K562 (cell line): ENCODE measurements around the gene MPIG6B. TPM values are rescaled to one million over a fixed set of nuclear protein-coding genes. Genes with fewer than 3 reads are reported as not detected.

ENCODE experiments used
- C11orf30 ChIP-seq: fragments of 450-650 bp; IDR thresholded peaks from 2 replicates; pipeline ENCODE4 v1.6.1; 2016; ENCODE audit warnings: low read depth, mild to moderate bottlenecking
- CBX3 ChIP-seq, 2 experiments: IDR thresholded peaks; 1 replicate in 1 of 2; 2 replicates in 1 of 2; pipeline ENCODE4 v1.6.1; 2012; ENCODE audit warnings: inconsistent platforms in 2 of 2, low read length in 2 of 2, borderline replicate concordance in 1 of 2, control low read depth in 1 of 2
- CXXC5 ChIP-seq: fragments of 250-450 bp; sonication (Bioruptor Pico); IDR thresholded peaks from 2 replicates; pipeline ENCODE4 v1.8.0; 2022; ENCODE audit warnings: inconsistent platforms, mild to moderate bottlenecking, moderate library complexity
- DACH1 ChIP-seq: fragments of 450-650 bp; IDR thresholded peaks from 2 replicates; pipeline ENCODE4 v1.6.1; 2018; ENCODE audit not compliant: partially characterized antibody
- EP400 ChIP-seq: fragments of 450-650 bp; IDR thresholded peaks from 2 replicates; pipeline ENCODE4 v1.6.1; 2017; ENCODE audit warnings: antibody characterized with exemption, mild to moderate bottlenecking, moderate library complexity
- FOXK2 ChIP-seq, 2 experiments: fragments of 450-650 bp; IDR thresholded peaks in 1 of 2; conservative IDR thresholded peaks in 1 of 2; 2 replicates each; pipeline ENCODE4 v1.6.1; 2016; ENCODE audit warnings: low read depth in 2 of 2, mild to moderate bottlenecking in 1 of 2
- KAT2B ChIP-seq: IDR thresholded peaks from one replicate; pipeline ENCODE4 v1.6.1; 2012; ENCODE audit warnings: low read depth, mild to moderate bottlenecking, control low read depth, inconsistent platforms, low read length, moderate library complexity
- NEUROD1 ChIP-seq: fragments of 150-350 bp; IDR thresholded peaks from 2 replicates; pipeline ENCODE4 v1.6.1; 2014; ENCODE audit warnings: borderline replicate concordance, low read length, low read depth; ENCODE audit not compliant: partially characterized antibody
- PML ChIP-seq: IDR thresholded peaks from 2 replicates; pipeline ENCODE4 v1.6.1; 2012; ENCODE audit warnings: low read length, inconsistent platforms
- POLR2G ChIP-seq: fragments of 200-400 bp; formaldehyde crosslinking; IDR thresholded peaks from 2 replicates; pipeline ENCODE4 v1.6.1; 2017; ENCODE audit warnings: low read depth, mild to moderate bottlenecking, antibody characterized with exemption, low read length, moderate library complexity
- RNF219 ChIP-seq: fragments of 250-450 bp; sonication (Bioruptor Pico); IDR thresholded peaks from 2 replicates; pipeline ENCODE4 v1.5.0; 2022; ENCODE audit warnings: mild to moderate bottlenecking
- SAP30 ChIP-seq: fragments of 200-600 bp; sonication (generic); IDR thresholded peaks from 2 replicates; pipeline ENCODE4 v1.6.1; 2012; ENCODE audit warnings: borderline replicate concordance, low read depth, mild to moderate bottlenecking, moderate library complexity, low read length, control low read depth, inconsistent platforms; ENCODE audit not compliant: insufficient read depth, poor library complexity, severe bottlenecking
- SMARCC2 ChIP-seq: fragments of 450-650 bp; IDR thresholded peaks from 2 replicates; pipeline ENCODE4 v1.6.1; 2017; ENCODE audit warnings: antibody characterized with exemption, moderate library complexity, mild to moderate bottlenecking, low read depth
- SMC3 ChIP-seq: conservative IDR thresholded peaks from 2 replicates; pipeline ENCODE4 v1.6.1; 2011; ENCODE audit warnings: low read depth, low read length, improper control_type of control experiment; ENCODE audit not compliant: insufficient read depth
- TAF9B ChIP-seq: fragments of 450-650 bp; IDR thresholded peaks from 2 replicates; pipeline ENCODE4 v1.6.1; 2018; ENCODE audit warnings: mild to moderate bottlenecking; ENCODE audit not compliant: partially characterized antibody
- TOE1 ChIP-seq, 2 experiments: fragments of 450-650 bp in 1 of 2; sonication (generic) in 1 of 2; formaldehyde crosslinking in 1 of 2; IDR thresholded peaks; 2 replicates each; pipeline versions ENCODE4 v1.7.1 to v1.8.0; 2016 to 2022; ENCODE audit warnings: borderline replicate concordance in 2 of 2, mild to moderate bottlenecking in 2 of 2, antibody characterized with exemption in 1 of 2, inconsistent platforms in 1 of 2, low read depth in 1 of 2, missing genetic modification reagents in 1 of 2, moderate library complexity in 1 of 2
- XRCC3 ChIP-seq: fragments of 450-650 bp; IDR thresholded peaks from 2 replicates; pipeline ENCODE4 v1.6.1; 2017; ENCODE audit warnings: mild to moderate bottlenecking, moderate library complexity
- ZC3H8 ChIP-seq: fragments of 450-650 bp; IDR thresholded peaks from 2 replicates; pipeline ENCODE4 v1.6.1; 2017
- ZNF174 ChIP-seq: fragments of 250-450 bp; sonication (Bioruptor Pico); IDR thresholded peaks from 2 replicates; pipeline ENCODE4 v1.4.0; 2020; ENCODE audit warnings: mild to moderate bottlenecking
- ZNF23 ChIP-seq: fragments of 250-450 bp; sonication (Bioruptor Pico); IDR thresholded peaks from 2 replicates; pipeline ENCODE4 v1.4.0; 2020; ENCODE audit warnings: mild to moderate bottlenecking
- ZNF232 ChIP-seq: sonication (generic); formaldehyde crosslinking; IDR thresholded peaks from 2 replicates; pipeline ENCODE4 v1.8.0; 2022; ENCODE audit warnings: mild to moderate bottlenecking, missing genetic modification reagents
- ZNF436 ChIP-seq: fragments of 250-450, 450-650 bp; sonication (Bioruptor Pico); formaldehyde crosslinking; IDR thresholded peaks from 2 replicates; pipeline ENCODE4 v1.7.0; 2020; ENCODE audit warnings: mild to moderate bottlenecking
- polyA plus RNA-seq, 8 experiments: library from polyadenylated mRNA; depleted of rRNA in 4 of 8; stranded (reverse) in 5 of 8; unstranded in 3 of 8; fragments of >200 nt; fragmentation: Nextera tagmentation in 2 of 8; fragmentation: Illumina TruSeq in 1 of 8; extraction: Ambion mirVana in 2 of 8; extraction: Trizol in 1 of 8; gene quantifications; 2 replicates each; pipeline versions ENCODE4 v1.2.1 to v1.2.3, GENCODE V29; 2011 to 2014; ENCODE audit warnings: inconsistent platforms in 1 of 8, missing spikeins in 1 of 8
- total RNA-seq, 7 experiments: library from RNA; depleted of rRNA in 6 of 7; stranded (reverse); fragments of >200 nt in 6 of 7; fragmentation: Illumina TruSeq in 2 of 7; extraction: Trizol in 2 of 7; gene quantifications; 2 replicates each; pipeline versions ENCODE4 v1.2.1 to v1.2.3, GENCODE V29; 2011 to 2021; ENCODE audit warnings: low replicate concordance in 1 of 7
- TF ChIP-seq, protein P1 (sequence below): sonication (generic); formaldehyde crosslinking; IDR thresholded peaks from 2 replicates; pipeline ENCODE4 v1.8.1; 2023; ENCODE audit warnings: mild to moderate bottlenecking, missing genetic modification reagents, moderate library complexity

The MPIG6B gene
- total and polyA plus RNA-seq, 9 of the 15 experiments (the other 6 are each of a cell fraction or from before 2014, with no cell fraction given), result 0.11 to 1.2 (median 0.28) TPM; not detected in 1

DNA sequence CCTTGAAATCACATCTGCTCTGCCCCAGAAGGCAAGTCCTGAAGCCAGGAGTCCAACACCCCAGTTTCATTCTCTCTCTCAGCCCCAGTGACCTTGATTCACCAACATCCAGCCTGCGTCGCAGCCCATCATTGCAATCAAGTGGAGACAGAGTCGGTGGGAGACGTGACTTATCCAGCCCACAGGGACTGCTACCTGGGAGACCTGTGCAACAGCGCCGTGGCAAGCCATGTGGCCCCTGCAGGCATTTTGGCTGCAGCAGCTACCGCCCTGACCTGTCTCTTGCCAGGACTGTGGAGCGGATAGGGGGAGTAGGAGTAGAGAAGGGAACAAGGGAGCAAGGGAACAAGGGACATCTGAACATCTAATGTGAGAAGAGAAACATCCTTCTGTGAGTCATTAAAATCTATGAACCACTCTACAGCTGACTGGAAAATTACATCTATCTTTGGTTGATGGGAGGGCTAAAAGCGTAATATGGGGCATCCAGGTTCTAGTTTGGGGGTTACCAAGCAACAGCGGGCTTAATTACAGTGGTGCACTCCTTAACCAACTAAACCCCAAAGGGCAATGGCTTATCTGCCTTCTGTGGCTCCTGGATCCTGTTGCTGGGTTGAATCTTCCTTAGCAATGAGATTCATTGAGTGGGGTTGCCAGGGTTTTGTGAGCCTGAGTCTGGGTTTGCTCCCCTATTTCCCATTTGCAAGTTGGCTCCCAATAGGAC, 5.5 kb upstream of the MPIG6B start (continued):
- TF ChIP-seq POLR2G (no peak), CXXC5 (CRISPR knock-in tag) (peak; percentile 48), SMARCC2 (peak; percentile 93), SAP30 (no peak), ZNF232 (0 out of 2 replicates have a peak, but pooled peaks have one; percentile 6), RNF219 (0 out of 2 replicates have a peak, but pooled peaks have one; percentile 24), TAF9B (no peak), ZNF174 (CRISPR knock-in tag) (no peak), XRCC3 (no peak), EP400 (peak; percentile 50; the same call in 1 of the 2 replicates), PML (0 out of 2 replicates have a peak, but pooled peaks have one; percentile 36), DACH1 (no peak), C11orf30 (no peak), TOE1 (IDR thresholded peaks at IDR 0.05; ENCODE audit: borderline replicate concordance) (no peak), TOE1 (CRISPR knock-in tag; IDR thresholded peaks at IDR 0.05; ENCODE audit: borderline replicate concordance, low read depth) (no peak), ZC3H8 (no peak), SMC3 (0 out of 2 replicates have a peak, but pooled peaks have one; percentile 25), NEUROD1 (peak; percentile 19), ZNF23 (CRISPR knock-in tag) (no peak), KAT2B (no peak), CBX3 (IDR thresholded peaks at IDR 0.05; ENCODE audit: borderline replicate concordance in 1 of 2, low read length in 2 of 2) (peak in 1 of 2 experiments; percentile 92; a peak in 2 of 3 replicates), FOXK2 (conservative IDR thresholded peaks at IDR 0.05 in 1 of 2, IDR thresholded peaks at IDR 0.05 in 1 of 2; ENCODE audit: low read depth in 2 of 2) (peak; percentile 47 to 53; a peak in 2 of 4 replicates), ZNF436 (CRISPR knock-in tag) (no peak)
- TF ChIP-seq, protein P1, sequence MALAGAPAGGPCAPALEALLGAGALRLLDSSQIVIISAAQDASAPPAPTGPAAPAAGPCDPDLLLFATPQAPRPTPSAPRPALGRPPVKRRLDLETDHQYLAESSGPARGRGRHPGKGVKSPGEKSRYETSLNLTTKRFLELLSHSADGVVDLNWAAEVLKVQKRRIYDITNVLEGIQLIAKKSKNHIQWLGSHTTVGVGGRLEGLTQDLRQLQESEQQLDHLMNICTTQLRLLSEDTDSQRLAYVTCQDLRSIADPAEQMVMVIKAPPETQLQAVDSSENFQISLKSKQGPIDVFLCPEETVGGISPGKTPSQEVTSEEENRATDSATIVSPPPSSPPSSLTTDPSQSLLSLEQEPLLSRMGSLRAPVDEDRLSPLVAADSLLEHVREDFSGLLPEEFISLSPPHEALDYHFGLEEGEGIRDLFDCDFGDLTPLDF (CRISPR knock-in tag), result peak; percentile 73; the same call in 1 of the 2 replicates
